K562 (cell line): ENCODE data around the gene DNAJA1.

ENCODE experiments used
- CREB3 ChIP-seq: fragments of 450-650 bp; conservative IDR thresholded peaks from 2 replicates; pipeline ENCODE4 v1.6.1; 2016; ENCODE audit warnings: missing genetic modification characterization, low read depth, mild to moderate bottlenecking, missing compliant biosample characterization, moderate library complexity
- CTCF ChIP-seq, 3 experiments: IDR thresholded peaks in 2 of 3; conservative IDR thresholded peaks in 1 of 3; 2 replicates each; pipeline ENCODE4 v1.5.1; 2011 to 2012; ENCODE audit warnings: low read length in 3 of 3, mild to moderate bottlenecking in 3 of 3, control low read depth in 2 of 3, improper control_type of control experiment in 1 of 3, inconsistent platforms in 1 of 3, low read depth in 1 of 3, mixed read lengths in 1 of 3, moderate library complexity in 1 of 3; ENCODE audit not compliant: insufficient read depth in 2 of 3
- JUN ChIP-seq, 2 experiments: sonication (generic) in 1 of 2; formaldehyde crosslinking in 1 of 2; IDR thresholded peaks; 2 replicates each; pipeline versions ENCODE4 v1.6.1 to v1.8.0; 2012 to 2022; ENCODE audit warnings: borderline replicate concordance in 2 of 2, mild to moderate bottlenecking in 2 of 2, improper control_type of control experiment in 1 of 2, low read depth in 1 of 2, low read length in 1 of 2, missing genetic modification reagents in 1 of 2
- POLR2AphosphoS2 ChIP-seq: IDR thresholded peaks from 2 replicates; pipeline ENCODE4 v1.6.1; 2012; ENCODE audit warnings: low read length, improper control_type of control experiment
- POLR2AphosphoS5 ChIP-seq: IDR thresholded peaks from 2 replicates; pipeline ENCODE4 v1.6.1; 2011; ENCODE audit warnings: mild to moderate bottlenecking, low read depth, low read length, moderate library complexity; ENCODE audit not compliant: control insufficient read depth, insufficient read depth
- ZNF212 ChIP-seq: fragments of 450-650 bp; formaldehyde crosslinking; IDR thresholded peaks from 2 replicates; pipeline ENCODE4 v1.4.0; 2020; ENCODE audit warnings: mild to moderate bottlenecking

GRCh38 chr9:33032292-33032691 lies 7.2 kb downstream of the DNAJA1 start:
- TF ChIP-seq ZNF212 (CRISPR knock-in tag) (no peak), CREB3 (tag) (no peak), POLR2AphosphoS5 (no peak), POLR2AphosphoS2 (no peak), CTCF (IDR thresholded peaks at IDR 0.05 in 2 of 3, conservative IDR thresholded peaks at IDR 0.05 in 1 of 3; ENCODE audit: insufficient read depth in 2 of 3, low read depth in 1 of 3, low read length in 3 of 3) (no peak), JUN (IDR thresholded peaks at IDR 0.05; ENCODE audit: borderline replicate concordance, low read depth, low read length) (no peak), JUN (CRISPR knock-in tag; IDR thresholded peaks at IDR 0.05; ENCODE audit: borderline replicate concordance) (no peak)
